T-helper 2 cell treated with Interferon-gamma antibody and Interleukin-4, amounts not matched to agents 5 μg/mL and 100 μg/mL, for 36 hours (primary cell): ENCODE results near the gene MAML2.

Experiments
- DNase-seq: peaks from one replicate; pipeline ENCODE4 v3.0.0; 2021; ENCODE audit warnings: low spot score
- H3K27ac Mint-ChIP-seq: one replicate; pipeline ENCODE4 v1.8.0; 2021; ENCODE audit warnings: mild to moderate bottlenecking, mixed read lengths
- H3K27me3 Mint-ChIP-seq: one replicate; pipeline ENCODE4 v1.8.0; 2021; ENCODE audit warnings: low read depth, mixed read lengths
- H3K36me3 Mint-ChIP-seq: one replicate; pipeline ENCODE4 v1.8.0; 2021; ENCODE audit warnings: low read depth, mixed read lengths
- H3K4me1 Mint-ChIP-seq: one replicate; pipeline ENCODE4 v1.8.0; 2021; ENCODE audit warnings: low read depth, mixed read lengths
- H3K4me3 Mint-ChIP-seq: one replicate; pipeline ENCODE4 v1.8.0; 2022; ENCODE audit warnings: mild to moderate bottlenecking, moderate library complexity, mixed read lengths
- H3K9me3 Mint-ChIP-seq: one replicate; pipeline ENCODE4 v1.8.0; 2021; ENCODE audit warnings: mixed read lengths

MAML2 gene

DNA sequence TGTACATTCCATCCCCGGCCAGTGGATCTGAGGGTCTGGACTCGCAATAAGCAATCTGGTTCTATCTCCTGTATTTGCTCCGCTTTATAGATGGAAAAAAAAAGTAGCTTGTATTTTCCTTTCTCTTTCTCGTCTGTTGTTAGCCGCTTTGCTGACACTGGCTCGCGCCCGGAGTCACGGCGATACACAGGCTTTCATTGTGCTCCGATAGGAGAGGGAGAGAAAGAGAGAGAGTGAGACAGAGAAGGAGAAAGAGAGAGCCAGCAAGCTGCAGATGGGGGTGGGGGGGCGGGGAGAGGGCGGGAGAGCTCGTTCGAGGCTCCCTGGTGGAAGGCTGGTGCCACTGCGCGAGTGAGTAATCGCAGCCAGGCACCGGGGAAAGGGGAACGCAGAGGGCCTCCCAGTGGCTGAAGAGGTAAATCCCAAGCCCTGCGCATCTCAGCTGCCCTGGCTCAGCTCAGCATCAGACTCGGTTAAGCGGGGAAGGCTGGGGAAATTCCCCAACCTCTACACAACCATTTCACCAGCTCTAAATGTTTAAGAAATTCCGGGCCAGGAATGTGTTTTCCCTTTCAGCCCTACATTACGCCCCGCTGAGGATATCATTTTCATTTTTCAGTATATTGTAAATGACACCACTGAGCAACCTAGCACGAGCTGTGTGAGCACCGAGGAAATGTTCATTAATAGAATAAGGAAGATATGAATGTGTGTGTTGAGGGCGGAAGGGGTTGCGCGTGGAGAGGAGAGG, at the start of gene MAML2:
TSS of gene MAML2 (minus strand) at position 235 of the 751 bp plus-strand sequence. CDS start 1,300 bp downstream, outside the sequence.
- H3K4me1 Mint-ChIP-seq: peaks cover 37% of the 10 kb centered on the region
- H3K36me3 Mint-ChIP-seq: peaks cover 3% of the 10 kb centered on the region
- H3K4me3 Mint-ChIP-seq: peak within 1 kb of the TSS; percentile 96
- peak within 1 kb of the TSS; percentile 79 for H3K27ac Mint-ChIP-seq
- no peaks in the 10 kb centered on the region for H3K27me3 Mint-ChIP-seq
- H3K9me3 Mint-ChIP-seq: peaks cover under 1% of the 10 kb centered on the region
- peak; percentile 90 for DNase-seq

DNA sequence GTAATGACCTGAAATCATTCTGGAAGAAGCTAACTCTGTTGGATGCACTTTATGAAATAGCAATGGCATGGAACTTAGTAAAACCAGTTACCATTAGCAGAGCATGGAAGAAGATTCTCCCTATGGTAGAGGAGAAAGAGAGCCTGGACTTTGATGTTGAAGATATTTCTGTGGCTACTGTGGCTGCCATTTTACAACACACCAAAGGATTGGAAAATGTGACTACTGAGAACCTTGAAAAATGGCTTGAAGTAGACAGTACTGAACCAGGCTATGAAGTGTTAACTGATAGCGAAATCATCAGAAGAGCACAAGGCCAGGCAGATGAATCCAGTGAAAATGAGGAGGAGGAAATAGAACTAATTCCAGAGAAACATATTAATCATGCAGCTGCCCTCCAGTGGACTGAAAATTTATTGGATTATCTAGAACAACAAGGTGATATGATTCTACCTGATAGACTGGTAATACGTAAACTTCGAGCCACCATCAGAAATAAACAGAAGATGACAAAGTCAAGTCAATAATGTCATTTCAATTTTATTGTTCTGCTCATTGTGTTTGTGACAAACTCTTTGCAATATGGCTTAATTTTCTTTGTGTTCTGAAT, 48.8 kb upstream of the MAML2 start:
- Mint-ChIP-seq H3K36me3 (peaks cover 17% of the 10 kb centered on the region), H3K27ac (no peak overlapping the region), H3K27me3 (no peaks in the 10 kb centered on the region), H3K4me1 (peaks cover 41% of the 10 kb centered on the region), H3K4me3 (peak overlapping the region; percentile 92), H3K9me3 (no peaks in the 10 kb centered on the region)
- DNase-seq: no peak

DNA sequence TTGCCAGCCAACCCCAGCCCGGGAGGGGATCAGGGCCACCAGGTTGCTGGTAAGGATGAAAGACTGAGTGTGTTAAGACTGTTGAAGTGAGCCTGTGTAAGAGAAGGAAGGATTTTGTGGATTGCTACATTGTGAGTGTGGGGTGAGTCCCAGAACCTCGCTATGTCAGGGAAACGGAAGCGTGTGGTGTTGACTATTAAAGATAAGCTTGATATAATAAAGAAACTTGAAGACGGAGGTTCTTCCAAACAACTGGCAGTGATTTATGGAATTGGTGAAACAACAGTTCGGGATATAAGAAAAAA, 47.4 kb upstream of the MAML2 start:
- H3K4me3 Mint-ChIP-seq: peak overlapping the region; percentile 92
- H3K9me3 Mint-ChIP-seq: no peaks in the 10 kb centered on the region
- peaks cover 43% of the 10 kb centered on the region for H3K4me1 Mint-ChIP-seq
- peaks cover 19% of the 10 kb centered on the region for H3K36me3 Mint-ChIP-seq
- H3K27ac Mint-ChIP-seq: peak overlapping the region; percentile 94
- no peak for DNase-seq
- H3K27me3 Mint-ChIP-seq: no peaks in the 10 kb centered on the region

DNA sequence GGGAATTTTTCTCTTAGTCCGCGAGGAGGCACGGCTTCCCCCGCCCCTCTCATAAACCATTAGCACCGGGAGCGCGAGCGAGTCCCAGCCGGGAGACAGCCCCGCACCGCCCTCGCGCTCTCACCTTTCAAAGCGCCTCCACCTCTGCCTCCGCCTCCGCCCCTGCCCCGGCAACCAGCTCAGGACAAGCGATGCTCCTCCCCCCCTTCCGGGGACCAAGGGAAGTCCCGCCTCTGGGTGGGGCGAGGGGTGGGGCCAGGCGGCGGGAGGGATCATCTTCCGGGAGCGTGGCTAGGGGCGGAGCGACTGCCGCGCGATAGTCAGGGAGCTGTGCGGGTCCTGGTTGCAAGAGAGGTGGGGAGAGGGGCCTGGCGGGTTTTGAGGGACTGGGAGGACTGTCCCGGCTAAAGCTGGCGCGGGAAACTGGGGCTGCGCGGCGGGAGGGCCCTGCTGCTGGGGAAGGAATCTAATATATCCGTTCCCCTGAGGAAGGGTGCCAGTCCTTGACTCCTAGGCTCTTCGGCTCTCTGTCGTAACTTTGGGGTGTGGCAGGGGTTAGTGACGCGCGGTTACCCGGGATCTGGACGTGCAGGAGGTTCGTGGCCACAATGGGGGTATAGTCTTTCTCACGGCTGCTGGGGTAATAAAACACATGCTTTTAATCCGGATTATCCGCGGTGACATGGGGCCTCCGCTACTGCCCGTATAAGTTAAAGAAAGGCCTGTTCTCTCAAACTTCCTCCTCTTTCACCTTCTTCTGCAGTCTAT, 46.9 kb upstream of the MAML2 start, which contains the start of the genes CCDC82 and JRKL:
TSS of gene CCDC82 (minus strand) at position 193 of the 768 bp plus-strand sequence. CDS start 5,165 bp downstream, outside the sequence.
TSS of gene JRKL (plus strand) at position 294 of the 768 bp plus-strand sequence. CDS start 637 bp downstream, outside the sequence.
- peaks cover 47% of the 10 kb centered on the region for H3K4me1 Mint-ChIP-seq
- DNase-seq: peak; percentile 95
- H3K4me3 Mint-ChIP-seq: peak within 1 kb of the TSS; percentile 92
- no peaks in the 10 kb centered on the region for H3K9me3 Mint-ChIP-seq
- peaks cover 24% of the 10 kb centered on the region for H3K36me3 Mint-ChIP-seq
- no peaks in the 10 kb centered on the region for H3K27me3 Mint-ChIP-seq
- H3K27ac Mint-ChIP-seq: peak within 1 kb of the TSS; percentile 94

DNA sequence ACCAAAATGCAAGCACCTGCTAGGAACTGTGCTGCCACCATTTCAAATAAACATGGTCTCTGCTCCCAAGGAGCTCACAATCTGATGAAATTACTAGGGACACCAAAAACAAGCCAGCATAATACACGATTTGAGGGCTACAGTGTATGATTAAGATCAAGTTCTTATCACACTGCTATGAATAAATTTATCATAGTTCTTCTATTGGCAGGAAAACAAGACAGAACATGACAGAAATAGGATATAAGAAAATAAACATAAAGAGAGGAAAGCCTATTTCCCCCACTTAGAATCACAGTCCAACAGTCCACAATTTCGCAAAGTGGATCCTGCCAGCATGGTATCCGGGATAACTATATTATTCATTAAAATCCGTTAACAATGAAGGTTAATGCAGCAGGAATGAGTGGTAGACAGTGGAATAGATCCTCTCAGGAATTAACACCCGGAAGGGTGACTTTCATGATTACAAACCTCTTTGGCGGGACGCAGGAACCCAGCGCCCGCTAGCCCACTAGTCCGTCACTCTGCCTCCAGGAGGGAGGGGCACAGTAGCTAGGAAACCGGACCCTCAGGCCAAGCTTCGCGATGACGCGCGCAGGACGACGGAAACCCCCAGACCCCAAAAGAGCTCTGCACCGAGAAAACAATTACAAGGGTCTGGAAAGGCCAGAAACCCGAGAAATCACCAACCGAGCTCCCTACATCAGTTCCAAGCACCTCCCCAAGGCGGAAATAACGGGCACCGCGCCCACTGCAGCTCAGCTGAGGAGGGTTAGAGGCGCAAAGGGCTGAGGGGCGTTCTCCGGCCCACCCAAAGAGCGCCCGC, 46.1 kb upstream of the MAML2 start:
- H3K4me3 Mint-ChIP-seq: peak overlapping the region; percentile 92
- H3K4me1 Mint-ChIP-seq: peaks cover 50% of the 10 kb centered on the region
- no peaks in the 10 kb centered on the region for H3K9me3 Mint-ChIP-seq
- H3K27me3 Mint-ChIP-seq: no peaks in the 10 kb centered on the region
- peaks cover 29% of the 10 kb centered on the region for H3K36me3 Mint-ChIP-seq
- DNase-seq: no peak
- peak overlapping the region; percentile 94 for H3K27ac Mint-ChIP-seq

DNA sequence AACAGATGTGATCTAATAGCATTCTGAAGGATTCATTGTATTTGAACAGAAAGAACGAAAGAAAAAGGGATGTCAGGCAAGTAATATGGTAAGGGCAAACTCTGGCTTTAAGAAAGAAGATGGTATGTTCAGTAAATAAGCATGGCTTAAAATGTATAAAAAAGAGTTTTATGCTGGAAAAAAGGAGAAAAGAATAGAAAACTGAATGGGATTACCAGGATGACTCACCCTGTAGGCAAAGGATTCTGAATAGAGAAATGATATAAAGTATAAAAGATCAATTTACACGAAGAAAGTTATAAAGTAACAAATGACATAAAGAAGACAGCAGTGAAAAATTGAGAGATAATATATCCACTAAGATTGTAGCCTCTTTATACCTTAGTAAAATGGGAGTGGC, 42.2 kb upstream of the MAML2 start:
- H3K4me1 Mint-ChIP-seq: peaks cover 37% of the 10 kb centered on the region
- H3K27ac Mint-ChIP-seq: no peak overlapping the region
- peaks cover 28% of the 10 kb centered on the region for H3K36me3 Mint-ChIP-seq
- no peak for DNase-seq
- H3K9me3 Mint-ChIP-seq: no peaks in the 10 kb centered on the region
- H3K4me3 Mint-ChIP-seq: peak overlapping the region; percentile 5
- H3K27me3 Mint-ChIP-seq: no peaks in the 10 kb centered on the region

DNA sequence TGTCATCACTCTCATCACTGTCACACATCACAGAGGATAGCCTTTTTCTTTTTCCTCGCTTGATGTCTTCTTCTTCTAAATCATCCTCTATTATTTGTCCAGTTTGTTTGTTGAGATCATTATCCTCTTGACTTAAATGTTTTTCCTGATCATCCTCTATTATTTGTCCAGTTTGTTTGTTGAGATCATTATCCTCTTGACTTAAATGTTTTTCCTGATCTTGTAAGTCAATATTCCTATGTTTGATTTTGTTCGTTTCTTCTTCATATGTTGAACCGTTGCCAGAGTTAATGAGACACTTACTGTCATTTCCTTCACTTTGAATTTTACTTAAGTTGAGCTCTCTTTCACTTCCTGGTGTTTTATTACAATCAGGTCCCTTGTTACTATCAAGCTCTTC, 41.2 kb upstream of the MAML2 start:
- peak overlapping the region; percentile 63 for H3K4me3 Mint-ChIP-seq
- peaks cover 36% of the 10 kb centered on the region for H3K36me3 Mint-ChIP-seq

DNA sequence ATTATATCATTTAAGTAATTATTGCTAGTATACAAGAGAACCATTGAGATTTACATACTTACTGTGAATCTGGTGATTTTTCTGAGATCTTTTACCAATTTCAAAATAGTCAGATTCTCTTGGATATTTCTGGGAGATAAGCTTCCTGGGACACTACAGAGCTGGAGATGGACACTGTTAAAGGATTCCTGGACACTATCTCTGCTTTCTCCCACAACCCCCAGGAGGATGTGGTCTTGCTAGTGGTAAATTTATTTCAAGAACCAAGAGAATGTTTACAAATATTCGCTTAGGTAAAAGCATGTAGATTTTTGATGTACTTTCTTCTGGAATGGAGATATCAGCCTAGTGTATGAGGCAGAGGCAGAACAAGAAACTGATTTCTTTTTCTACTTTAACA, 33.8 kb upstream of the MAML2 start:
- no peak for DNase-seq
- H3K4me3 Mint-ChIP-seq: no peak overlapping the region
- H3K27ac Mint-ChIP-seq: no peak overlapping the region
- H3K27me3 Mint-ChIP-seq: no peaks in the 10 kb centered on the region
- no peaks in the 10 kb centered on the region for H3K9me3 Mint-ChIP-seq
- H3K36me3 Mint-ChIP-seq: peaks cover 34% of the 10 kb centered on the region
- peaks cover 5% of the 10 kb centered on the region for H3K4me1 Mint-ChIP-seq

More for the DNA sequence above, 41.2 kb upstream of the MAML2 start:
- no peaks in the 10 kb centered on the region for H3K27me3 Mint-ChIP-seq
- no peak for DNase-seq
- H3K27ac Mint-ChIP-seq: peak overlapping the region; percentile 64
- H3K4me1 Mint-ChIP-seq: peaks cover 37% of the 10 kb centered on the region
- no peaks in the 10 kb centered on the region for H3K9me3 Mint-ChIP-seq

DNA sequence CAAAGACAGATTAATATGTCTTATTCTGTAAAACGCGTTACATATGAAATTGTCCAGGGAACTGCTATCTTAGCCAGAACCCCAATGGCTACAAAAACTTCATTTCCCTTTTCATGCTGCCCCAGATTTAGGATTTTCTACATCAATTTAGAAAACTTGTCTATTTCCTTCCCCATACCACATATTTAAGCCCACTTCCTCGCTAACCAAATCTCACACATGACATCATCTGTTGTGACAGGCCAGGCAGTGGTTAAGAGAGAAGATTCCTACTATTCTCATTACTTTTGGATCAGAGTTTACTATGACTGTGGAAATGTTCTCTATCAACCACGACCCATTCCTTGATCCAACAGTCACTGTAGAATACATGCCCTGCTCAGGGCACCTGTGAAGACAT, 30.8 kb upstream of the MAML2 start:
- Mint-ChIP-seq H3K9me3 (no peaks in the 10 kb centered on the region), H3K27ac (no peak overlapping the region), H3K4me1 (peaks cover 5% of the 10 kb centered on the region), H3K4me3 (no peak overlapping the region), H3K36me3 (peaks cover 35% of the 10 kb centered on the region), H3K27me3 (no peaks in the 10 kb centered on the region)
- no peak for DNase-seq

DNA sequence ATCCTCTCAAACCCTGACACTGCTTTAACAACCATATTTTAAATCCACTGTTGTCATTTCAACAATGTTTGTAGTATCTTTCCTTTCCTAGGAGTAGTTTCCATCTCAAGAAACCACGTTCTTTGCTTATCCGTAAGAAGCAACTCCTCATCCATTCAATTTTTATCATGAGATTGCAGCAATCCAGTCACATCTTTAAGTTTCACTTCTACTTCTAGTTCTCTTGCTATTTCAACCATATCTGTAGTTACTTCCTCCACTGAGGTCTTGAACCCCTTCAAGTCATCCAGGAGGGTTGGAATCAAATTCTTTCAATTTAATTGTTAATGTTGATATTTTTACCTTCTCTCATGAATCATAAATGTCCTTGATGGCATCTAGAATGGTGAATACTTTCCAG, 24.3 kb upstream of the MAML2 start:
- Mint-ChIP-seq H3K36me3 (peaks cover 38% of the 10 kb centered on the region), H3K27ac (no peak overlapping the region), H3K9me3 (no peaks in the 10 kb centered on the region), H3K27me3 (no peaks in the 10 kb centered on the region), H3K4me3 (no peak overlapping the region), H3K4me1 (no peaks in the 10 kb centered on the region)
- DNase-seq: no peak

DNA sequence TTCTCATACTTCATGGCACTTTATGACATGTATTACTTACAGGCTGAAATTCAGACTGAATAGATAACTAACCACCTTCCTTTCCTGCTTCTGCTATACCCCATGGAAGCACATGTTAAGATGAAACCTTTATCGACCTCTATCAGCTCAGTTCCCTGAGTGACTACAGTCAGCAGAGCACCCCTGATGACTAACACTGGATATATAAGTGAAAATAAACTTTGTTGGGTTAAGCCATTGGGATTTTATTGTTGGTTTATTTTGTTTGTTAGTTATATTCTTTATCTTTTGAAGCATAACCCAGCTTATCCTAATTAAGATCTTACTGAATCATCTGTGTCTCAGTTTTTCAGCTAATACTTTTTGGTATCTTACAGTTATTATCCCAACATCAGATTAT, 23.0 kb upstream of the MAML2 start:
- Mint-ChIP-seq H3K4me1 (no peaks in the 10 kb centered on the region), H3K36me3 (peaks cover 36% of the 10 kb centered on the region), H3K4me3 (no peak overlapping the region), H3K9me3 (no peaks in the 10 kb centered on the region), H3K27ac (no peak overlapping the region), H3K27me3 (no peaks in the 10 kb centered on the region)
- DNase-seq: no peak

DNA sequence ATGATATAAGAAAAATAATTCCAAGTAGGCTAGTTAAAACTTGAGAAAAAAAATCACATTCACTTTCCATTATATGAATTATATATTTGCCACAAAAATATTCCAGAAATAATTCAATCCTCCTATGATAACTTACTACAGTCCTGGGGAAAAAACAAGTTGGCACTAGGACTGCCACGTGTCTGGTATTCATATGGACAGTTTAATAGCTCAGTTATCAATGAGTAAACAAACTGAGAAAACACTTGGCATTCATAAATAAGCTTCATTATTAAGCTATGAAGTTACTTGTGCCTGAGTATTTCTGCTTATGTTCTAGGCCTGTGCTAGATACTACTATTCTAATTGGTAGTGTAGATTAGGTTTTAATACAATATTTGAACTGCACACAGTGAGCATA, 22.5 kb upstream of the MAML2 start:
- no peak overlapping the region for H3K27ac Mint-ChIP-seq
- no peaks in the 10 kb centered on the region for H3K4me1 Mint-ChIP-seq
- peaks cover 32% of the 10 kb centered on the region for H3K36me3 Mint-ChIP-seq
- no peaks in the 10 kb centered on the region for H3K9me3 Mint-ChIP-seq
- no peak for DNase-seq
- H3K4me3 Mint-ChIP-seq: no peak overlapping the region
- H3K27me3 Mint-ChIP-seq: no peaks in the 10 kb centered on the region

DNA sequence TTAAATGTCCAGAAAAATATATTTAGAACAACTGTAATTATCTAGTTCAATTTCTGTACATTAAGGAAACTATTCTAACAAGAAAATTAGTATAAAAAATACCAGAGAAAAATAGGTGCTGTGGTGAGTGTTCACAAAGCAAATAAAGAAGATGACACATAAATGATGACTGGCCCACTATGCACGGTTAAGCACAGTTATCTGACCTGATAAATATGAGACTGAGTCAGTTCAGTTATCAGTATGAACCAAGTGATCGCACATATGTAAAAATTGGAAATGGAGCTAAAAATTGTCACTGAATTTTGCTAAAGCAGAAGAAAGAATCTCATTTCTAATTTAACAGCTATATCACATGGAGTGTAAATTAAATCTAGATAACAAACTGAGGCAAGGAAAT, 18.8 kb upstream of the MAML2 start:
- Mint-ChIP-seq H3K27ac (no peak overlapping the region), H3K27me3 (no peaks in the 10 kb centered on the region), H3K36me3 (peaks cover 30% of the 10 kb centered on the region), H3K9me3 (no peaks in the 10 kb centered on the region), H3K4me3 (no peak overlapping the region), H3K4me1 (peaks cover 16% of the 10 kb centered on the region)
- DNase-seq: no peak
